NCI-H1436 (cell line): Measurements from ENCODE around the gene GRM5.
"Not testable (repeated sequence)": the region's sequence is repeated elsewhere in the genome, so short reads cannot be mapped to it uniquely, and the experiment has no call there.

Source experiments
- DNase-seq: peaks from one replicate; lab custom pipeline; 2025; lab: John Stamatoyannopoulos, UW

The GRM5 gene

GRCh38 chr11:88972210-88972609, 93.6 kb downstream of the GRM5 start:
- no peak for DNase-seq

GRCh38 chr11:88961621-88962020, 104.2 kb downstream of the GRM5 start:
- DNase-seq: not testable (repeated sequence)

GRCh38 chr11:88959857-88960256, 105.9 kb downstream of the GRM5 start:
- DNase-seq: not testable (repeated sequence)

GRCh38 chr11:88950975-88951374, 114.8 kb downstream of the GRM5 start:
- no peak for DNase-seq

- DNase-seq: not testable (repeated sequence)
Observed at GRCh38 chr11:88948908-88949307, 116.9 kb downstream of the GRM5 start.

- DNase-seq: not testable (repeated sequence)
Observed at GRCh38 chr11:88947843-88948572, 117.8 kb downstream of the GRM5 start.

- DNase-seq: not testable (repeated sequence)
Observed at GRCh38 chr11:88929665-88930064, 136.1 kb downstream of the GRM5 start.

- not testable (repeated sequence) for DNase-seq
Observed at GRCh38 chr11:88917065-88917464, 148.7 kb downstream of the GRM5 start.

- no peak for DNase-seq
Observed at GRCh38 chr11:88909500-88909899, 156.3 kb downstream of the GRM5 start.

GRCh38 chr11:88901436-88901835, 164.3 kb downstream of the GRM5 start:
- DNase-seq: not testable (repeated sequence)

- not testable (repeated sequence) for DNase-seq
Observed at GRCh38 chr11:88888855-88889254, 176.9 kb downstream of the GRM5 start.

GRCh38 chr11:88886796-88887195, 179.0 kb downstream of the GRM5 start:
- peak; percentile 25 for DNase-seq

GRCh38 chr11:88882800-88883199, 183.0 kb downstream of the GRM5 start:
- not testable (repeated sequence) for DNase-seq

- DNase-seq: peak; percentile 2
Observed at GRCh38 chr11:88861618-88862017, 204.2 kb downstream of the GRM5 start.

GRCh38 chr11:88860431-88860830, 205.4 kb downstream of the GRM5 start:
- DNase-seq: not testable (repeated sequence)

GRCh38 chr11:88853963-88854362, 211.8 kb downstream of the GRM5 start:
- not testable (repeated sequence) for DNase-seq

- DNase-seq: not testable (repeated sequence)
Observed at GRCh38 chr11:88851547-88851946, 214.2 kb downstream of the GRM5 start.

GRCh38 chr11:88849773-88850172, 216.0 kb downstream of the GRM5 start:
- not testable (repeated sequence) for DNase-seq

GRCh38 chr11:88849368-88849767, 216.4 kb downstream of the GRM5 start:
- DNase-seq: no peak

GRCh38 chr11:88846266-88846665, 219.5 kb downstream of the GRM5 start:
- DNase-seq: not testable (repeated sequence)

- not testable (repeated sequence) for DNase-seq
Observed at GRCh38 chr11:88844941-88845340, 220.8 kb downstream of the GRM5 start.

- DNase-seq: not testable (repeated sequence)
Observed at GRCh38 chr11:88843766-88844426, 221.9 kb downstream of the GRM5 start.

GRCh38 chr11:88838139-88838538, 227.6 kb downstream of the GRM5 start:
- not testable (repeated sequence) for DNase-seq
